SW 1271 (cell line): ENCODE data around the gene NKAIN2.
"Not testable (repeated sequence)": the region's sequence is repeated elsewhere in the genome, so short reads cannot be mapped to it uniquely, and the experiment has no call there.

Experiments
- DNase-seq, 2 experiments: peaks; one replicate each; lab custom pipeline; 2025; lab: John Stamatoyannopoulos, UW

The NKAIN2 gene

GRCh38 chr6:124099520-124099919 is 295.9 kb downstream of the NKAIN2 start:
- DNase-seq = no peak

GRCh38 chr6:124110514-124110913 is 306.8 kb downstream of the NKAIN2 start:
- no peak for DNase-seq

GRCh38 chr6:124119596-124119995 is 315.9 kb downstream of the NKAIN2 start:
- DNase-seq = no peak

GRCh38 chr6:124123617-124124209 is 320.0 kb downstream of the NKAIN2 start:
- no peak for DNase-seq

- no peak for DNase-seq
Measured at GRCh38 chr6:124131259-124131658, 327.6 kb downstream of the NKAIN2 start.

- DNase-seq = no peak
Measured at GRCh38 chr6:124131779-124132178, 328.1 kb downstream of the NKAIN2 start.

GRCh38 chr6:124132256-124132655 is 328.6 kb downstream of the NKAIN2 start:
- DNase-seq = no peak

GRCh38 chr6:124142852-124143251 is 339.2 kb downstream of the NKAIN2 start:
- DNase-seq = no peak

- no peak for DNase-seq
Measured at GRCh38 chr6:124143435-124143834, 339.8 kb downstream of the NKAIN2 start.

- DNase-seq = no peak
Measured at GRCh38 chr6:124147621-124148020, 344.0 kb downstream of the NKAIN2 start.

- DNase-seq = no peak
Measured at GRCh38 chr6:124148236-124148957, 344.7 kb downstream of the NKAIN2 start.

GRCh38 chr6:124149646-124150045 is 346.0 kb downstream of the NKAIN2 start:
- DNase-seq = no peak

- DNase-seq = no peak
Measured at GRCh38 chr6:124158024-124158423, 354.4 kb downstream of the NKAIN2 start.

- no peak for DNase-seq
Measured at GRCh38 chr6:124163676-124164075, 360.0 kb downstream of the NKAIN2 start.

GRCh38 chr6:124164343-124164742 is 360.7 kb downstream of the NKAIN2 start:
- no peak for DNase-seq

GRCh38 chr6:124167249-124167648 is 363.6 kb downstream of the NKAIN2 start:
- DNase-seq = not testable (repeated sequence)

- DNase-seq = no peak
Measured at GRCh38 chr6:124190256-124190655, 386.6 kb downstream of the NKAIN2 start.

GRCh38 chr6:124193132-124193531 is 389.5 kb downstream of the NKAIN2 start:
- no peak for DNase-seq

- DNase-seq = no peak
Measured at GRCh38 chr6:124197148-124197547, 393.5 kb downstream of the NKAIN2 start.

GRCh38 chr6:124199286-124199685 is 395.6 kb downstream of the NKAIN2 start:
- DNase-seq = no peak

- no peak for DNase-seq
Measured at GRCh38 chr6:124200661-124201060, 397.0 kb downstream of the NKAIN2 start.

GRCh38 chr6:124203101-124203811 is 399.6 kb downstream of the NKAIN2 start:
- no peak for DNase-seq

- DNase-seq = no peak
Measured at GRCh38 chr6:124203812-124204167, 400.1 kb downstream of the NKAIN2 start.
